Measurements from ENCODE around the gene ITPRIPL2. TPM values are rescaled to one million over a fixed set of nuclear protein-coding genes. Genes with fewer than 3 reads are reported as not detected.

Gene ITPRIPL2
- 21.6 and 31.5 TPM in 2 replicates for total RNA-seq (2014; rRNA removed)
- Bru-seq, nascent RNA: percentile 92 among the genes with signal in this experiment
- percentile 97 among the genes with signal in this experiment for BruChase-seq, experiment 1, labeled RNA remaining after a 6-hour chase
- BruChase-seq, experiment 2, labeled RNA remaining after a 2-hour chase: percentile 98 among the genes with signal in this experiment
- long read RNA-seq, full-length matches to known transcripts: 123 of 139 reads
- long read RNA-seq, partial matches to known transcripts: 0 of 139 reads
- long read RNA-seq, other reads (novel, unspliced or antisense): 16 of 139 reads

DNA sequence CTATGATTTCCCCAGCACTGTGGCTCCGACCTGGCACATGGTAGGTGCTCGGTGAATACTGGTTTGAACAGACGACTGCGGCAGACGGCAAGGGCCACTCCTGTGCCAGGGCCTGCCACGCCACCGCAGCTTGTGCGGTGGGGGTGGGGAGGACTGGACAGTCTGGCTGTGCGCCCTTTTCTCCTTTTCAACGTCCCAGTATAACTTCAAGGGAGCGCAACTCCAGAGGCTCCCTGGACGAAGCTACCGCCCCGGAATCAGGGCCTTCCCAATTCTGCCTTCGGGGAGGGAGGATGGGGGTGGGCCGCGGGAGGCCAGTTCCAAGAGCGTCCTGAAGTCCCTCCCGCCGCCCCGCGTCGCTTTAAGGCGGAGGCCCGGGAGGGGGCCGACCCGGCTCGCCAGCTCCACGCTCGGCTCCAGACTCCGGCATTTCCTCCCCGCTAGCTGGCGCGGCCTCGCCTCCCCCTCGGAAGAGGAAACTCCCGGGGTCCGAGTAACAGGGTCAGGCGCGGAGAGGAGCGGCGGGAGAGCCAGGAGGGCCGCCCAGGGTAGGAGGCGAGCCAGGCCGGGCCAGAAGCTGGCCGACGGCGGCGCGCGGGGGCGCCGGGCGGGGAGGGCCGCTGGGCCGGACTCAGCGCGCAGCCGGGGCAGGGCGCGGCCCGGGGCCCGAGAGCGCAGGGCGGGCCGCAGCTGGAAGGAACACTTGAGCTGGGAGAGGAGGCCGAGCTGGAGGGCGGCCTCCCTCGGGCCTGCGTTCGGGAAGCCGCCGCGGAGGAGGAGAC is at the start of gene ITPRIPL2:
ITPRIPL2 (plus strand) TSS at position 388 of the 782 bp plus-strand sequence. CDS start 498 bp downstream, outside the sequence.
- H3K9ac ChIP-seq (ENCODE audit: low read length): peak within 1 kb of the TSS; percentile 94
- no peaks in the 10 kb centered on the region; the same call in 1 of the 2 replicates for H3K36me3 ChIP-seq (ENCODE audit: low read depth, low read length)
- peaks cover 52% of the 10 kb centered on the region for H3K4me1 ChIP-seq (ENCODE audit: insufficient read depth, low read length)
- intact Hi-C loops (cut with micrococcal nuclease): loop anchor here (1.0 to 10.0 kb wide), 2 partner anchors 21 to 51 kb away; partner anchors contain the start of gene SYT17
- no peaks in the 10 kb centered on the region for H3K9me3 ChIP-seq (ENCODE audit: low read length)
- peak within 1 kb of the TSS; percentile 76 for H3K4me3 ChIP-seq (ENCODE audit: low read length)
- no TSS peak for BruUV-seq (replicated peaks)
- H3K4me2 ChIP-seq (ENCODE audit: low read length): peak within 1 kb of the TSS; percentile 92
- H4K20me1 ChIP-seq (ENCODE audit: low read length): peaks cover 19% of the 10 kb centered on the region; the same call in 1 of the 2 replicates
- peaks cover 16% of the 10 kb centered on the region for H3F3A ChIP-seq (ENCODE audit: low read length, unreplicated experiment)
- ATAC-seq: peak; percentile 79
- H3K79me2 ChIP-seq (ENCODE audit: low read length): peaks cover 47% of the 10 kb centered on the region
- TF ChIP-seq EZH2 (IDR thresholded peaks at IDR 0.05; ENCODE audit: low read length, unreplicated experiment) (no peak), EZH2phosphoT487 (IDR thresholded peaks at IDR 0.05; ENCODE audit: borderline replicate concordance, low read length) (no peak)
- TF ChIP-seq, protein P1, sequence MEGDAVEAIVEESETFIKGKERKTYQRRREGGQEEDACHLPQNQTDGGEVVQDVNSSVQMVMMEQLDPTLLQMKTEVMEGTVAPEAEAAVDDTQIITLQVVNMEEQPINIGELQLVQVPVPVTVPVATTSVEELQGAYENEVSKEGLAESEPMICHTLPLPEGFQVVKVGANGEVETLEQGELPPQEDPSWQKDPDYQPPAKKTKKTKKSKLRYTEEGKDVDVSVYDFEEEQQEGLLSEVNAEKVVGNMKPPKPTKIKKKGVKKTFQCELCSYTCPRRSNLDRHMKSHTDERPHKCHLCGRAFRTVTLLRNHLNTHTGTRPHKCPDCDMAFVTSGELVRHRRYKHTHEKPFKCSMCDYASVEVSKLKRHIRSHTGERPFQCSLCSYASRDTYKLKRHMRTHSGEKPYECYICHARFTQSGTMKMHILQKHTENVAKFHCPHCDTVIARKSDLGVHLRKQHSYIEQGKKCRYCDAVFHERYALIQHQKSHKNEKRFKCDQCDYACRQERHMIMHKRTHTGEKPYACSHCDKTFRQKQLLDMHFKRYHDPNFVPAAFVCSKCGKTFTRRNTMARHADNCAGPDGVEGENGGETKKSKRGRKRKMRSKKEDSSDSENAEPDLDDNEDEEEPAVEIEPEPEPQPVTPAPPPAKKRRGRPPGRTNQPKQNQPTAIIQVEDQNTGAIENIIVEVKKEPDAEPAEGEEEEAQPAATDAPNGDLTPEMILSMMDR (conservative IDR thresholded peaks at IDR 0.05; ENCODE audit: low read depth, low read length): no peak
- H3K9me2 ChIP-seq (replicated peaks; ENCODE audit: low read length): no peaks in the 10 kb centered on the region
- peak; percentile 87 for DNase-seq
- H2AFZ ChIP-seq (ENCODE audit: low read length): peak within 1 kb of the TSS; percentile 74
- ChIA-PET CTCF (no interaction called here), POLR2A (ENCODE audit: unreplicated experiment) (interaction anchor here (0.5 to 0.8 kb wide), 4 partner anchors 10 to 28 kb away, joined by 3 to 6 read pairs (median 4); no protein-coding TSS in a partner anchor)
- peak within 1 kb of the TSS; percentile 88 for H3K27ac ChIP-seq (ENCODE audit: low read length)
- no peaks in the 10 kb centered on the region for H3K27me3 ChIP-seq (ENCODE audit: low read length)

DNA sequence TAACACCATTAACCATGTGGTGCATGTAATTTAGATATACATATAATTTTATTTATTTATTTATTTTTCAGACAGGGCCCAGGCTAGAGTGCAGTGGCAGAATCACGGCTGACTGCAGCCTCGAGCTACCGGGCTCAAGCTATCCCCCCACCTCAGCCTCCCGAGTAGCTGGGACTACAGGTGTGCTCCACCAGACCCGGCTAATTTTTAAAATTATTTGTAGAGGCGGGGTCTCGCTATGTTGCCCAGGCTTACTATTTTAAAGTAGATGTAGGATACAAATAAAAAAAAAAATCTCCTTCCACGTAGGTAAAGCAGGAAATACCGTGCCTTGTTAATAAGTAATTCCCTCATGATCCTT is 46.8 kb upstream of the ITPRIPL2 start:
- Histone ChIP-seq H3F3A (ENCODE audit: low read length, unreplicated experiment) (no peaks in the 10 kb centered on the region), H3K9me2 (replicated peaks; ENCODE audit: low read length) (no peaks in the 10 kb centered on the region), H3K27ac (ENCODE audit: low read length) (peak overlapping the region; percentile 98), H3K4me2 (ENCODE audit: low read length) (peak overlapping the region; percentile 57; the same call in 1 of the 2 replicates), H3K9me3 (ENCODE audit: low read length) (no peaks in the 10 kb centered on the region), H3K4me1 (ENCODE audit: insufficient read depth, low read length) (peaks cover 6% of the 10 kb centered on the region; the same call in 1 of the 2 replicates), H3K9ac (ENCODE audit: low read length) (peak overlapping the region; percentile 99; the same call in 1 of the 2 replicates), H3K36me3 (ENCODE audit: low read depth, low read length) (0 out of 2 replicates have a peak, but pooled peaks cover 4% of the 10 kb centered on the region), H3K79me2 (ENCODE audit: low read length) (peaks cover 14% of the 10 kb centered on the region; the same call in 1 of the 2 replicates), H3K4me3 (ENCODE audit: low read length) (peak overlapping the region; percentile 95), H3K27me3 (ENCODE audit: low read length) (no peaks in the 10 kb centered on the region), H2AFZ (ENCODE audit: low read length) (peak overlapping the region; percentile 45; the same call in 1 of the 2 replicates), H4K20me1 (ENCODE audit: low read length) (no peaks in the 10 kb centered on the region)
- intact Hi-C loops (cut with micrococcal nuclease): loop anchor here (1.0 to 5.0 kb wide), 3 partner anchors 50 to 265 kb away; partner anchors contain the start of genes ARL6IP1 and TMC7
- TF ChIP-seq EZH2 (IDR thresholded peaks at IDR 0.05; ENCODE audit: low read length, unreplicated experiment): no peak
- TF ChIP-seq, protein P1 (conservative IDR thresholded peaks at IDR 0.05; ENCODE audit: low read depth, low read length): no peak
- TF ChIP-seq EZH2phosphoT487 (IDR thresholded peaks at IDR 0.05; ENCODE audit: borderline replicate concordance, low read length): no peak
- DNase-seq (no peak), ATAC-seq (no peak)
- CTCF ChIA-PET: no interaction called here
- no TSS peak for BruUV-seq (replicated peaks)
- POLR2A ChIA-PET (ENCODE audit: unreplicated experiment): interaction anchor here (0.7 kb wide), 3 partner anchors 65 to 86 kb away, joined by 3 to 5 read pairs (median 3); no protein-coding TSS in a partner anchor
